Measurements from ENCODE around the gene STON2. TPM values are rescaled to one million over a fixed set of nuclear protein-coding genes. Genes with fewer than 3 reads are reported as not detected.

The STON2 gene
- total RNA-seq, 4 donors from 2014 or later, result 3.3 to 87.8 (median 11.0) TPM

DNA sequence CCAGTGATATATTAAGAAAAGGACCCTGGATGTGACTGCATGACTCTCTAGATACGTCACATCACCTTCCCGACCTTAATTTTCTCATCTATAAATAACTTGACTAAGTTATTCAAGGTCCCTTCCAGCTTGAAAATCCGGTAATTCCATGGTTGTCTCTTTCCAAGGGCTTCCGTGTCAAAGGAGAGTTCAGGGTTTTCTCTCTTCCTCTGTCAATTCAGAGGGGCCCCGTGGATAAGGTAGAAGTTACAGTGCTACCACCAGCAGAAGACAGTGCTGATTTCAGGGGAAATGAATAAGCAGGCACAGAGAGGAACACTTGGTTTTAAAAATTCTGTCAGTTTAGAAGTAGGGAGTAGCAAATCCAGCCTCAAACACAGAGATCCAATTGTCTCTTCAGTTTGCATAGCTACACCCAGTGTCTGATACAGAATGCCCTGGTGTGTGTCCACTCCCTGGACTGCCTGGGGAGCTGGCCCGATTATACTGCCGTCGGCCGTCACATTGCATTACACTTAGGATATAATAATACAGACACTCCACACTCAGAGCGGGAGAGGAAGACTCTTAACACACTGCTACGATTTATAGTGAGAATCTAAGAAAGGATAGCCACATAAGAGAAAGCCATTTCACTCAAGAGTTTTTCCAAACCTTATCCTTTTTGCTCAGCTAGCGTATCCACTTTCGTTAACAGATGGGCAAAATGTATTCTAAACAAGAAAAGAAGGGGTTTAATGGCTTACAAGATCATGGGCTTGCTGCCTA lies 124.6 kb downstream of the STON2 start:
- H3K36me3 ChIP-seq, result no peaks in the 10 kb centered on the region
- H3K27ac ChIP-seq, result no peak overlapping the region
- no peaks in the 10 kb centered on the region for H3K27me3 ChIP-seq
- H3K9me3 ChIP-seq, result no peaks in the 10 kb centered on the region
- no peak for DNase-seq
- intact Hi-C loops (cut with DNase I; ENCODE audit: low total_unique reads), result loop anchor here (10.0 kb wide), 1 partner anchor 179 kb away; no protein-coding TSS in a partner anchor
- no peak overlapping the region for H3K4me3 ChIP-seq
- no peak for TF ChIP-seq POLR2A (IDR thresholded peaks at IDR 0.05)
- TF ChIP-seq, protein P1, sequence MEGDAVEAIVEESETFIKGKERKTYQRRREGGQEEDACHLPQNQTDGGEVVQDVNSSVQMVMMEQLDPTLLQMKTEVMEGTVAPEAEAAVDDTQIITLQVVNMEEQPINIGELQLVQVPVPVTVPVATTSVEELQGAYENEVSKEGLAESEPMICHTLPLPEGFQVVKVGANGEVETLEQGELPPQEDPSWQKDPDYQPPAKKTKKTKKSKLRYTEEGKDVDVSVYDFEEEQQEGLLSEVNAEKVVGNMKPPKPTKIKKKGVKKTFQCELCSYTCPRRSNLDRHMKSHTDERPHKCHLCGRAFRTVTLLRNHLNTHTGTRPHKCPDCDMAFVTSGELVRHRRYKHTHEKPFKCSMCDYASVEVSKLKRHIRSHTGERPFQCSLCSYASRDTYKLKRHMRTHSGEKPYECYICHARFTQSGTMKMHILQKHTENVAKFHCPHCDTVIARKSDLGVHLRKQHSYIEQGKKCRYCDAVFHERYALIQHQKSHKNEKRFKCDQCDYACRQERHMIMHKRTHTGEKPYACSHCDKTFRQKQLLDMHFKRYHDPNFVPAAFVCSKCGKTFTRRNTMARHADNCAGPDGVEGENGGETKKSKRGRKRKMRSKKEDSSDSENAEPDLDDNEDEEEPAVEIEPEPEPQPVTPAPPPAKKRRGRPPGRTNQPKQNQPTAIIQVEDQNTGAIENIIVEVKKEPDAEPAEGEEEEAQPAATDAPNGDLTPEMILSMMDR (IDR thresholded peaks at IDR 0.05), result no peak
- H3K4me1 ChIP-seq, result no peaks in the 10 kb centered on the region

DNA sequence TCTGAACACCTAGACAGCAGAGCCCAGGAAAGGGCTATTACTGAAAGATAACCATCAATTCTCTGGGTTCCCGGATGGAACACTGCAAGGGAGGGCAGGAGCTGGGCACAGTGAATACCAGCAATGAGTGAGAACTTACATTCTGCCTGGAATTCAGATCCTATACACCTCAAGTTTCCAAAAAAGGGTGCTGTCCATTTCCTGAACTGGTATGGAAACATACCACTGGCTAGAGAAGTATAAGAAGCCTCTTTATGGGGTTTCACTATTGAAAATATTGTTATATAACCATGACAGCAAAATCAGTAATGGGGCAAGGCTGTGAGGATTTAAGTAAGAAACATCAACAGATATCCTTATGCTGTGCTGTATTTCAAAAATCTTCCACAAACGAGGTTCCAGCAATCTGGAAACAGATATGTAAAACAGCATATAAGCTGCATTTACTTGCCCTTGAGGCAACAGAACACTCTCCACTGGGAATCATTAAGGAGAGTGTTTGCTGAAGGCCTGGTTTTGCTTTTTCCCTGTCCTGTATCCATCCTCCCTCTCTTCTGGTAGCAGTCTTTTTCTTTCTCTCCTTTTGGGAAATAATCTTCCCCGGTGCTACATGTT lies 126.1 kb downstream of the STON2 start:
- H3K4me3 ChIP-seq, result no peak overlapping the region
- no peaks in the 10 kb centered on the region for H3K36me3 ChIP-seq
- intact Hi-C loops (cut with DNase I; ENCODE audit: low total_unique reads), result loop anchor here (10.0 kb wide), 1 partner anchor 181 kb away; no protein-coding TSS in a partner anchor
- no peaks in the 10 kb centered on the region for H3K27me3 ChIP-seq
- no peaks in the 10 kb centered on the region for H3K4me1 ChIP-seq
- H3K27ac ChIP-seq, result no peak overlapping the region
- H3K9me3 ChIP-seq, result no peaks in the 10 kb centered on the region
- DNase-seq, result no peak
- TF ChIP-seq, protein P1 (IDR thresholded peaks at IDR 0.05), result no peak
- no peak for TF ChIP-seq POLR2A (IDR thresholded peaks at IDR 0.05)

DNA sequence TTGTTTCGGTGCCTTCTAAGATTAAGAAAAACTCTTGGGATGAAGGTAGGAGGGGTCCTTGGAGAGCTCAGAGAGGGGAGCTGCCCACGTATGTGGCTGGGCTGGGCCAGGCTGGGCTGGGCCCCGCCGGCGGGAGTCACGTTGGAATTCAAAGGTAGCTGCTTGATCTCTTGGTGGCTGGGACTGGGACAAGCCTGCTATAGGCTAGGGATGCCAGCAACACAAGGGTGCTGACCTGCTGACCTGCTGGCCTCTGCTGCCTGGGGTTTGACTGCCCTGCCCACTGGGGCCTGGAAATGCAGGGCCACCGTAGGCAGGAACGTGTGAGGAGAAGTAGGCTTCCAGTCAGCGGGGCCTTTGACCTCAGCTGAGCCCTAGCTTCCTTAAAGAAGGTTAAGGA lies 126.6 kb downstream of the STON2 start:
- Histone ChIP-seq H3K9me3 (no peaks in the 10 kb centered on the region), H3K27ac (no peak overlapping the region), H3K36me3 (no peaks in the 10 kb centered on the region), H3K27me3 (no peaks in the 10 kb centered on the region), H3K4me1 (no peaks in the 10 kb centered on the region), H3K4me3 (no peak overlapping the region)
- DNase-seq, result no peak
- TF ChIP-seq POLR2A (IDR thresholded peaks at IDR 0.05), result no peak
- TF ChIP-seq, protein P1 (IDR thresholded peaks at IDR 0.05), result no peak
- intact Hi-C loops (cut with DNase I; ENCODE audit: low total_unique reads), result loop anchor here (10.0 kb wide), 1 partner anchor 181 kb away; no protein-coding TSS in a partner anchor

DNA sequence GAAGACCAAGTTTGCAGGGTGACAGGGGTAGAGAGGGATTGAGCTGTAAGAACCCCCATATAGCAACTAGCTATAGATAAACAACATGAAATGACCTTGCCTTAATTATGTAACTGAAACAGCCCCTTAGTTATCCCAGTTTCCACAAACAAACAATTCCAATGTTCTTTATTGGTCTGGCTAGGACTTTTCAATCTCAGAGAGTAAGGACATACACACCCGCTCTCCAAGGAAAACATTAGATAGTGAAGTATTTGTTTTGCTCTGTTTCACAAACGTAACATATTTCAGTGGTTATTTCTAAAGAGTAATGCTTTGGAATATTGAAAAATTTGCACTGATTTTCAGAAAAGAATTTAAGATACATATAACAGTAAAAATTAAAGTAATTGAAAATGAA lies 127.8 kb downstream of the STON2 start:
- no peaks in the 10 kb centered on the region for H3K4me1 ChIP-seq
- H3K36me3 ChIP-seq, result no peaks in the 10 kb centered on the region
- DNase-seq, result no peak
- intact Hi-C loops (cut with DNase I; ENCODE audit: low total_unique reads), result loop anchor here (10.0 kb wide), 1 partner anchor 182 kb away; no protein-coding TSS in a partner anchor
- TF ChIP-seq, protein P1 (IDR thresholded peaks at IDR 0.05), result no peak
- no peak for TF ChIP-seq POLR2A (IDR thresholded peaks at IDR 0.05)
- H3K9me3 ChIP-seq, result no peaks in the 10 kb centered on the region
- no peak overlapping the region for H3K4me3 ChIP-seq
- H3K27me3 ChIP-seq, result no peaks in the 10 kb centered on the region
- no peak overlapping the region for H3K27ac ChIP-seq

- H3K4me3 ChIP-seq, result no peak overlapping the region
- H3K4me1 ChIP-seq, result no peaks in the 10 kb centered on the region
- H3K27ac ChIP-seq, result no peak overlapping the region
- H3K36me3 ChIP-seq, result no peaks in the 10 kb centered on the region
- TF ChIP-seq POLR2A (IDR thresholded peaks at IDR 0.05), result no peak
- TF ChIP-seq, protein P1 (IDR thresholded peaks at IDR 0.05), result no peak
- no peaks in the 10 kb centered on the region for H3K9me3 ChIP-seq
- H3K27me3 ChIP-seq, result no peaks in the 10 kb centered on the region
- DNase-seq, result no peak
- intact Hi-C loops (cut with DNase I; ENCODE audit: low total_unique reads), result loop anchor here (10.0 kb wide), 1 partner anchor 185 kb away; no protein-coding TSS in a partner anchor
These were observed 130.1 kb downstream of the STON2 start for GRCh38 chr14:81269979-81270375.

Measured in uterus (tissue), 4 donors.